Fibroblast of skin of left biceps (primary cell): ENCODE results near the gene SLX4IP.
"Not testable (repeated sequence)": the region's sequence is repeated elsewhere in the genome, so short reads cannot be mapped to it uniquely, and the experiment has no call there.

Source experiments
- DNase-seq, 2 experiments: peaks; one replicate each; pipeline ENCODE4 v3.0.0-alpha.2; 2013; ENCODE audit warnings: low read depth in 2 of 2

Gene SLX4IP

GRCh38 chr20:10434832-10435812 lies at the start of gene SLX4IP:
Gene SLX4IP, plus strand, starts transcription at chr20:10435305. Its CDS starts 22,900 bp downstream, at chr20:10458205.
- peak; percentile 93 to 94 for DNase-seq

GRCh38 chr20:10385850-10386544 lies 49.1 kb upstream of the SLX4IP start:
- DNase-seq: no peak

GRCh38 chr20:10387686-10388085 lies 47.4 kb upstream of the SLX4IP start:
- no peak for DNase-seq

GRCh38 chr20:10388597-10388996 lies 46.5 kb upstream of the SLX4IP start:
- no peak for DNase-seq

- DNase-seq: no peak
Observed at GRCh38 chr20:10390709-10391108, 44.4 kb upstream of the SLX4IP start.

GRCh38 chr20:10394752-10395151 lies 40.4 kb upstream of the SLX4IP start:
- DNase-seq: not testable (repeated sequence)

GRCh38 chr20:10398834-10399369 lies 36.2 kb upstream of the SLX4IP start:
- no peak for DNase-seq

- DNase-seq: no peak
Observed at GRCh38 chr20:10402938-10403608, 32.0 kb upstream of the SLX4IP start.

GRCh38 chr20:10404023-10404628 lies 31.0 kb upstream of the SLX4IP start:
- DNase-seq: no peak

GRCh38 chr20:10404959-10405530 lies 30.1 kb upstream of the SLX4IP start:
- DNase-seq: no peak

- no peak for DNase-seq
Observed at GRCh38 chr20:10408108-10408813, 26.8 kb upstream of the SLX4IP start.

- no peak for DNase-seq
Observed at GRCh38 chr20:10411673-10412072, 23.4 kb upstream of the SLX4IP start.

GRCh38 chr20:10412591-10413408 lies 22.3 kb upstream of the SLX4IP start:
- no peak for DNase-seq

GRCh38 chr20:10415013-10415650 lies 20.0 kb upstream of the SLX4IP start:
- no peak for DNase-seq

GRCh38 chr20:10417218-10417617 lies 17.9 kb upstream of the SLX4IP start:
- not testable (repeated sequence) for DNase-seq

- no peak for DNase-seq
Observed at GRCh38 chr20:10419550-10420133, 15.5 kb upstream of the SLX4IP start.

GRCh38 chr20:10423735-10424134 lies 11.4 kb upstream of the SLX4IP start:
- DNase-seq: no peak

GRCh38 chr20:10427060-10427692 lies 7.9 kb upstream of the SLX4IP start:
- peak in 1 of 2 experiments; percentile 22 for DNase-seq
